Osteoblast (primary cell): Measurements from ENCODE around the gene FAM162B. TPM values are rescaled to one million over a fixed set of nuclear protein-coding genes. Genes with fewer than 3 reads are reported as not detected.
A peak's percentile ranks its signal among the peaks of the same experiment; 100 is the strongest.

Source experiments
- DNase-seq: peaks from one replicate; pipeline ENCODE4 v3.0.0; 2011; ENCODE audit warnings: low spot score, mixed read lengths; ENCODE audit not compliant: insufficient read length; ENCODE audit errors: missing footprints
- H2AFZ ChIP-seq: 2 replicates; pipeline ENCODE4 v1.6.0; 2011; ENCODE audit warnings: mild to moderate bottlenecking, low read length
- H3K27ac ChIP-seq: 2 replicates; pipeline ENCODE4 v1.5.1; 2011; ENCODE audit warnings: mild to moderate bottlenecking, low read depth, low read length, moderate library complexity
- H3K27me3 ChIP-seq: 2 replicates; pipeline ENCODE4 v1.6.0; 2012; ENCODE audit warnings: mild to moderate bottlenecking, control low read depth, inconsistent platforms, low read length, moderate library complexity; ENCODE audit not compliant: insufficient read depth
- H3K36me3 ChIP-seq: 2 replicates; pipeline ENCODE4 v1.5.1; 2011; ENCODE audit warnings: mild to moderate bottlenecking, low read length, control low read depth, moderate library complexity; ENCODE audit not compliant: insufficient read depth
- H3K4me1 ChIP-seq: 2 replicates; pipeline ENCODE4 v1.5.1; 2011; ENCODE audit warnings: mild to moderate bottlenecking, low read length, control low read depth, moderate library complexity; ENCODE audit not compliant: insufficient read depth
- H3K4me2 ChIP-seq: 2 replicates; pipeline ENCODE4 v1.6.0; 2011; ENCODE audit warnings: mild to moderate bottlenecking, low read length; ENCODE audit not compliant: insufficient read depth
- H3K4me3 ChIP-seq: fragments of 200-600 bp; sonication (generic); 3 replicates; pipeline ENCODE4 v1.5.1; 2012; ENCODE audit warnings: mild to moderate bottlenecking, low read length, inconsistent platforms; ENCODE audit not compliant: insufficient read depth
- H3K79me2 ChIP-seq: 2 replicates; pipeline ENCODE4 v1.6.0; 2012; ENCODE audit warnings: mild to moderate bottlenecking, low read length, control low read depth, inconsistent platforms; ENCODE audit not compliant: insufficient read depth
- H3K9me3 ChIP-seq: 2 replicates; pipeline ENCODE4 v1.5.1; 2011; ENCODE audit warnings: low read depth, low read length, control low read depth
- H4K20me1 ChIP-seq: 2 replicates; pipeline ENCODE4 v1.6.0; 2012; ENCODE audit warnings: mild to moderate bottlenecking, low read length, control low read depth; ENCODE audit not compliant: insufficient read depth
- CTCF ChIP-seq: IDR thresholded peaks from 2 replicates; pipeline ENCODE4 v1.5.1; 2011; ENCODE audit warnings: mild to moderate bottlenecking, low read depth, low read length, moderate library complexity; ENCODE audit errors: extremely low read depth
- total RNA-seq: library from RNA; depleted of rRNA; stranded (reverse); fragments of >200 nt; gene quantifications from 2 replicates; pipeline ENCODE4 v1.2.3, GENCODE V29; 2012

The FAM162B gene
- total RNA-seq, 1 donor, result 0.36 TPM

- no peak overlapping the region for H3K27ac ChIP-seq
- H4K20me1 ChIP-seq, result no peaks in the 10 kb centered on the region
- H3K27me3 ChIP-seq, result no peaks in the 10 kb centered on the region
- no peaks in the 10 kb centered on the region for H3K79me2 ChIP-seq
- no peaks in the 10 kb centered on the region for H3K36me3 ChIP-seq
- no peak overlapping the region for H3K4me2 ChIP-seq
- no peaks in the 10 kb centered on the region for H3K4me1 ChIP-seq
- no peaks in the 10 kb centered on the region for H3K9me3 ChIP-seq
- DNase-seq, result no peak
- no peak overlapping the region for H3K4me3 ChIP-seq
- no peak for TF ChIP-seq CTCF
- H2AFZ ChIP-seq, result no peak overlapping the region
Measured at GRCh38 chr6:116797585-116797984, 32.1 kb upstream of the FAM162B start.

- H3K79me2 ChIP-seq, result no peaks in the 10 kb centered on the region
- H2AFZ ChIP-seq, result no peak overlapping the region
- no peak for TF ChIP-seq CTCF
- no peaks in the 10 kb centered on the region for H3K4me1 ChIP-seq
- H3K27me3 ChIP-seq, result no peaks in the 10 kb centered on the region
- no peak overlapping the region for H3K27ac ChIP-seq
- no peaks in the 10 kb centered on the region for H4K20me1 ChIP-seq
- H3K4me2 ChIP-seq, result no peak overlapping the region
- no peak for DNase-seq
- H3K9me3 ChIP-seq, result no peaks in the 10 kb centered on the region
- no peaks in the 10 kb centered on the region for H3K36me3 ChIP-seq
- H3K4me3 ChIP-seq, result no peak overlapping the region
Measured at GRCh38 chr6:116793224-116793623, 27.7 kb upstream of the FAM162B start.

GRCh38 chr6:116783852-116784251, 18.3 kb upstream of the FAM162B start:
- no peak overlapping the region for H3K27ac ChIP-seq
- H3K4me2 ChIP-seq, result no peak overlapping the region
- H3K9me3 ChIP-seq, result no peaks in the 10 kb centered on the region
- no peak overlapping the region for H3K4me3 ChIP-seq
- no peak overlapping the region for H2AFZ ChIP-seq
- no peak for TF ChIP-seq CTCF
- peak; percentile 29 for DNase-seq
- no peaks in the 10 kb centered on the region for H4K20me1 ChIP-seq
- no peaks in the 10 kb centered on the region for H3K27me3 ChIP-seq
- H3K4me1 ChIP-seq, result no peaks in the 10 kb centered on the region
- H3K79me2 ChIP-seq, result no peaks in the 10 kb centered on the region
- no peaks in the 10 kb centered on the region for H3K36me3 ChIP-seq

GRCh38 chr6:116779573-116780164, 14.2 kb upstream of the FAM162B start:
- peak; percentile 29 for DNase-seq
- H2AFZ ChIP-seq, result peak overlapping the region; percentile 15

More at GRCh38 chr6:116779573-116780164, 14.2 kb upstream of the FAM162B start:
- H3K4me2 ChIP-seq, result peak overlapping the region; percentile 50
- no peaks in the 10 kb centered on the region for H3K79me2 ChIP-seq
- no peaks in the 10 kb centered on the region for H3K9me3 ChIP-seq
- H3K27me3 ChIP-seq, result no peaks in the 10 kb centered on the region
- H4K20me1 ChIP-seq, result no peaks in the 10 kb centered on the region
- H3K4me1 ChIP-seq, result no peaks in the 10 kb centered on the region
- H3K4me3 ChIP-seq, result no peak overlapping the region
- TF ChIP-seq CTCF, result peak; percentile 49
- no peaks in the 10 kb centered on the region for H3K36me3 ChIP-seq
- no peak overlapping the region for H3K27ac ChIP-seq
